ENCODE measurements around the gene PCSK6. TPM values are rescaled to one million over a fixed set of nuclear protein-coding genes. Genes with fewer than 3 reads are reported as not detected.

Gene PCSK6
- polyA plus RNA-seq, 3 donors: 0.05 to 0.10 TPM; not detected in 1

DNA sequence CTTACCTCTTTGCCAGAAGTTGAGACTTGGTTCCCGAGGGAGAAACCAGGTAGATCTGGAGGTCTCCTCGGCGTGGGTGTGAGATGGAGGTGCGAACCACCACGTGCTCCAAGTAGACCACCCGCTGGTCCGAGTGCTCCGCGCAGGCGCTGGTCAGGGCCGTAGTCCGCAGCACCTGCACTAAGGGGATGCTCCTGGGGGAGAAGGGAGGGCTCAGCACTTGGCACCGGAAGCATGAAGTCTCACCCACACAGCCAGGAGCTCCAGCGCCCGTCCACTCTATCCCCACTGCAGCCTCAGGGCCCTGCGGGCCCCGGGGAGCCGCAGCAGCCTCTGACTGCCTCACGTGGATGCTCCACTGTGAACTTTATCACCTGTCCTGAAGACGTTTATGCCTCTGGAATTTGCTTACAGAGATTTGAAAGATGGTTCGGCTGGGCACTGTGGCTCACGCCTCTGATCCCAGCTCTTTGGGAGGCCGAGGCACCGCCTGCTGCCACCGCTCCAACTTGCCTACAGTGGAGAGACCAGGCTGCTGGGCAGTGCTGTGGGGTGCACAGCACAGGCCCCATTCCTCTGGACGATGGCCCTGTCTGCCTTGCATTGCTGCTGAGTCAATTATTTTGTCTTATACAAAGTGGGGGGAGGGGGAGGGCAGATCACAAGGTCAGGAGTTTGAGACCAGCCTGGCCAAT is 119.0 kb downstream of the PCSK6 start:
- Mint-ChIP-seq H3K4me1 (peaks cover 8% of the 10 kb centered on the region), H3K36me3 (no peaks in the 10 kb centered on the region), H3K27ac (no peak overlapping the region), H3K4me3 (no peak overlapping the region), H3K9me3 (peaks cover 0 to 3% (median 0%) of the 10 kb centered on the region in 7 donors), H3K27me3 (ENCODE audit: low read depth in 3 of 3) (peaks cover 15 to 20% (median 17%) of the 10 kb centered on the region in 3 donors)
- no peaks in the 10 kb centered on the region for H3K27me3 ChIP-seq (ENCODE audit: control insufficient read depth in 2 of 2, insufficient read depth in 2 of 2, low read length in 2 of 2)
- no peaks in the 10 kb centered on the region for H3K4me1 ChIP-seq (ENCODE audit: control insufficient read depth in 1 of 2, insufficient read depth in 2 of 2, low read length in 2 of 2)
- no peak for DNase-seq
- H3K27ac ChIP-seq (ENCODE audit: low read depth in 1 of 2, low read length in 2 of 2): no peak overlapping the region
- H3K36me3 ChIP-seq (replicated peaks in 1 of 2; ENCODE audit: control insufficient read depth in 1 of 2, insufficient read depth in 2 of 2, low read length in 2 of 2): no peaks in the 10 kb centered on the region
- no peak overlapping the region for H3K4me2 ChIP-seq (replicated peaks; ENCODE audit: extremely low read depth, low read length, poor library complexity, severe bottlenecking)
- no peak overlapping the region for H2AFZ ChIP-seq (ENCODE audit: insufficient read depth, low read depth, low read length, poor library complexity, severe bottlenecking)
- no peak overlapping the region for H3K4me3 ChIP-seq (replicated peaks in 1 of 3; ENCODE audit: low read depth in 2 of 3, low read length in 3 of 3)
- no peaks in the 10 kb centered on the region for H3K79me2 ChIP-seq (ENCODE audit: insufficient read depth, low read length)
- H4K20me1 ChIP-seq (ENCODE audit: insufficient read depth, low read length): no peaks in the 10 kb centered on the region
- TF ChIP-seq, protein P1, sequence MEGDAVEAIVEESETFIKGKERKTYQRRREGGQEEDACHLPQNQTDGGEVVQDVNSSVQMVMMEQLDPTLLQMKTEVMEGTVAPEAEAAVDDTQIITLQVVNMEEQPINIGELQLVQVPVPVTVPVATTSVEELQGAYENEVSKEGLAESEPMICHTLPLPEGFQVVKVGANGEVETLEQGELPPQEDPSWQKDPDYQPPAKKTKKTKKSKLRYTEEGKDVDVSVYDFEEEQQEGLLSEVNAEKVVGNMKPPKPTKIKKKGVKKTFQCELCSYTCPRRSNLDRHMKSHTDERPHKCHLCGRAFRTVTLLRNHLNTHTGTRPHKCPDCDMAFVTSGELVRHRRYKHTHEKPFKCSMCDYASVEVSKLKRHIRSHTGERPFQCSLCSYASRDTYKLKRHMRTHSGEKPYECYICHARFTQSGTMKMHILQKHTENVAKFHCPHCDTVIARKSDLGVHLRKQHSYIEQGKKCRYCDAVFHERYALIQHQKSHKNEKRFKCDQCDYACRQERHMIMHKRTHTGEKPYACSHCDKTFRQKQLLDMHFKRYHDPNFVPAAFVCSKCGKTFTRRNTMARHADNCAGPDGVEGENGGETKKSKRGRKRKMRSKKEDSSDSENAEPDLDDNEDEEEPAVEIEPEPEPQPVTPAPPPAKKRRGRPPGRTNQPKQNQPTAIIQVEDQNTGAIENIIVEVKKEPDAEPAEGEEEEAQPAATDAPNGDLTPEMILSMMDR (IDR thresholded peaks at IDR 0.05): no peak
- no peak overlapping the region for H3K9ac ChIP-seq (ENCODE audit: insufficient read depth, low read length, poor library complexity, severe bottlenecking)
- H3K9me3 ChIP-seq (replicated peaks in 1 of 2; ENCODE audit: control insufficient read depth in 1 of 2, insufficient read depth in 1 of 2, low read length in 2 of 2): no peaks in the 10 kb centered on the region
- intact Hi-C loops (cut with micrococcal nuclease): no loop called here
- WGBS (ENCODE audit: insufficient coverage): 98% methylated on average over 19 of the region's 26 CpGs

DNA sequence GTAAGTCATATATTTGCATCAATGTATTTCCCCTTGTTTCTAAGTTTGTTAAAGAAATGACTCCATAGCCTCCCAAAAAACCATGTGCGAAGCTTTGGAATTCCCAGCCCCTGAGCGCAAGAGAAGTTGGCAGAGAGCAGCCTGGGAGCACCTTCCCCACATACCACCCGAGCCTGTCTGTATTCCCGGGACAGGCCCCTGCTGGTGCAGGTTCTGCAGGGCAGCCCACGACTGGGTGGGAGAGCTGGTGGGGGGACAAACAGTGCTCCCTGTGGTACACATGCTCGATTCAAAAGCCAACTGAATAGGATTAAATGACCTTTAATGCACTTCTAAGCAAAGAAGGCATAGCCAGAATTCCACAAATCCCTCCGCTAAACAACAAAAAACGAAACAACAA is 119.8 kb downstream of the PCSK6 start:
- Mint-ChIP-seq H3K27me3 (ENCODE audit: low read depth in 3 of 3) (peaks cover 15 to 18% (median 17%) of the 10 kb centered on the region in 3 donors), H3K4me1 (peaks cover 8% of the 10 kb centered on the region), H3K27ac (no peak overlapping the region), H3K36me3 (no peaks in the 10 kb centered on the region), H3K9me3 (peaks cover 0 to 3% (median 0%) of the 10 kb centered on the region in 7 donors), H3K4me3 (no peak overlapping the region)
- H3K27me3 ChIP-seq (ENCODE audit: control insufficient read depth in 2 of 2, insufficient read depth in 2 of 2, low read length in 2 of 2): no peaks in the 10 kb centered on the region
- H2AFZ ChIP-seq (ENCODE audit: insufficient read depth, low read depth, low read length, poor library complexity, severe bottlenecking): no peak overlapping the region
- no peaks in the 10 kb centered on the region for H4K20me1 ChIP-seq (ENCODE audit: insufficient read depth, low read length)
- intact Hi-C loops (cut with micrococcal nuclease): no loop called here
- TF ChIP-seq, protein P1 (IDR thresholded peaks at IDR 0.05): no peak
- no peak overlapping the region for H3K4me3 ChIP-seq (replicated peaks in 1 of 3; ENCODE audit: low read depth in 2 of 3, low read length in 3 of 3)
- no peaks in the 10 kb centered on the region for H3K36me3 ChIP-seq (replicated peaks in 1 of 2; ENCODE audit: control insufficient read depth in 1 of 2, insufficient read depth in 2 of 2, low read length in 2 of 2)
- H3K9ac ChIP-seq (ENCODE audit: insufficient read depth, low read length, poor library complexity, severe bottlenecking): no peak overlapping the region
- 90% methylated on average over 6 of the region's 8 CpGs for WGBS (ENCODE audit: insufficient coverage)
- H3K4me2 ChIP-seq (replicated peaks; ENCODE audit: extremely low read depth, low read length, poor library complexity, severe bottlenecking): no peak overlapping the region
- no peak overlapping the region for H3K27ac ChIP-seq (ENCODE audit: low read depth in 1 of 2, low read length in 2 of 2)
- no peaks in the 10 kb centered on the region for H3K9me3 ChIP-seq (replicated peaks in 1 of 2; ENCODE audit: control insufficient read depth in 1 of 2, insufficient read depth in 1 of 2, low read length in 2 of 2)
- DNase-seq: no peak
- no peaks in the 10 kb centered on the region for H3K4me1 ChIP-seq (ENCODE audit: control insufficient read depth in 1 of 2, insufficient read depth in 2 of 2, low read length in 2 of 2)
- H3K79me2 ChIP-seq (ENCODE audit: insufficient read depth, low read length): no peaks in the 10 kb centered on the region

Measured in CD14-positive monocyte (primary cell).